ENCODE measurements around the gene RHBDD3.
A peak's percentile ranks its signal among the peaks of the same experiment; 100 is the strongest.

Gene RHBDD3

GRCh38 chr22:29267858-29268510 lies at the start of gene RHBDD3, which contains the start of gene EWSR1:
Gene RHBDD3 (minus strand): TSS chr22:29267981. CDS start chr22:29265626, 2,355 bp downstream.
Gene EWSR1 (plus strand): TSS chr22:29268268. CDS start chr22:29268337, 69 bp downstream.
- DNase-seq (ENCODE audit: low read depth) = peak; percentile 92

GRCh38 chr22:29316141-29316828 lies 48.5 kb upstream of the RHBDD3 start:
- DNase-seq (ENCODE audit: low read depth) = no peak

GRCh38 chr22:29315286-29316140 lies 47.7 kb upstream of the RHBDD3 start, which contains the start of gene RASL10A:
Gene RASL10A (minus strand): TSS chr22:29315697. CDS start chr22:29315246, 451 bp downstream.
- no peak for DNase-seq (ENCODE audit: low read depth)

GRCh38 chr22:29314537-29315285 lies 46.9 kb upstream of the RHBDD3 start:
- DNase-seq (ENCODE audit: low read depth) = no peak

- DNase-seq (ENCODE audit: low read depth) = no peak
These were observed 46.0 kb upstream of the RHBDD3 start for GRCh38 chr22:29313576-29314466.

- no peak for DNase-seq (ENCODE audit: low read depth)
These were observed 45.4 kb upstream of the RHBDD3 start for GRCh38 chr22:29313126-29313575.

- no peak for DNase-seq (ENCODE audit: low read depth)
These were observed 44.7 kb upstream of the RHBDD3 start for GRCh38 chr22:29312218-29313125.

GRCh38 chr22:29311464-29312217 lies 43.9 kb upstream of the RHBDD3 start:
- DNase-seq (ENCODE audit: low read depth) = no peak

GRCh38 chr22:29310863-29311339 lies 43.1 kb upstream of the RHBDD3 start:
- DNase-seq (ENCODE audit: low read depth) = peak; percentile 10

GRCh38 chr22:29310065-29310862 lies 42.5 kb upstream of the RHBDD3 start:
- no peak for DNase-seq (ENCODE audit: low read depth)

GRCh38 chr22:29309332-29310064 lies 41.7 kb upstream of the RHBDD3 start:
- no peak for DNase-seq (ENCODE audit: low read depth)

- DNase-seq (ENCODE audit: low read depth) = no peak
These were observed 41.0 kb upstream of the RHBDD3 start for GRCh38 chr22:29308791-29309262.

GRCh38 chr22:29308148-29308790 lies 40.5 kb upstream of the RHBDD3 start:
- no peak for DNase-seq (ENCODE audit: low read depth)

- DNase-seq (ENCODE audit: low read depth) = no peak
These were observed 39.9 kb upstream of the RHBDD3 start for GRCh38 chr22:29307596-29308147.

- DNase-seq (ENCODE audit: low read depth) = no peak
These were observed 39.2 kb upstream of the RHBDD3 start for GRCh38 chr22:29306835-29307595.
